Activated naive CD4-positive, alpha-beta T cell (primary cell): ENCODE data around the gene AIF1.

Experiments used
- DNase-seq, 4 experiments: peaks; one replicate each; lab custom pipeline; 2025; lab: John Stamatoyannopoulos, UW

The AIF1 gene

DNA sequence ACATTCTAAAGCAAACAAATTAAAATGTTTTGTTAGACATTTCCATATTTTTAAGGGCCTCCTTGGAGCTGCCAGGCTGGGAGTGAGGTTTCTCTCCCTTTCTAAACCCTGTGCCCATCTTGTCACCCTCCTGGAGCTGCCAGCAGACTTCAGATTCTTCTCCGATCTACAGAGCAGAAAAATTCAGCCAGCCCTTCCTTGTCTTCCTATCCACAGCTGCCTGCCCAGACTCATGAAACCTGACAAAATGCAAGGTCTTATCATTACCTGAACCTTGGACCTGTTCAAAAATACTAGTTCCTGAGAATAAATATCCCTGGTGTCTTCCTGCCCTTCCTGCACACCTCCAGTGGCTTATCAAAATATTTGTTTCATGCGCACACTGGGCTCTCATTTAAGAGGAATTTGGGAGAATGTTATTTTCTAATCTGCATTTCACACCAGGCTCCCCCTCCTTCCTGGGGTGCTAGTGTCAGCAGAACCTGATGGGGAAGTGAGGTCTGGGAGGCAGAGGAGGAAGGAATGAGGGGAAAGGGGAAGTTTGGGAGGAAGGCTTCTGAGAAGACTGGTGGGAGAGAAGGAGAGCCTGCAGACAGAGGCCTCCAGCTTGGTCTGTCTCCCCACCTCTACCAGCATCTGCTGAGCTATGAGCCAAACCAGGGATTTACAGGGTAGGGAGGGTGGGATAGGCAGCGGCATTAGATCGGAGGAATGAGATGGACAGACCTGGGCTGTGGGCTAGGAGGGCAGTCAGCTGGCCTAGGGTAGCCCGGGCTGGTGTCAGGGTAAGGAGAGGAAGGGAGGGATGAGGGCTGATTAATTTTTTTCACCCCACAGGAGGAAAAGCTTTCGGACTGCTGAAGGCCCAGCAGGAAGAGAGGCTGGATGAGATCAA is at the start of gene AIF1:
Gene AIF1 (plus strand): TSS at position 551 of the 895 bp plus-strand sequence. CDS start 96 bp downstream, at position 647.
- no peak for DNase-seq

DNA sequence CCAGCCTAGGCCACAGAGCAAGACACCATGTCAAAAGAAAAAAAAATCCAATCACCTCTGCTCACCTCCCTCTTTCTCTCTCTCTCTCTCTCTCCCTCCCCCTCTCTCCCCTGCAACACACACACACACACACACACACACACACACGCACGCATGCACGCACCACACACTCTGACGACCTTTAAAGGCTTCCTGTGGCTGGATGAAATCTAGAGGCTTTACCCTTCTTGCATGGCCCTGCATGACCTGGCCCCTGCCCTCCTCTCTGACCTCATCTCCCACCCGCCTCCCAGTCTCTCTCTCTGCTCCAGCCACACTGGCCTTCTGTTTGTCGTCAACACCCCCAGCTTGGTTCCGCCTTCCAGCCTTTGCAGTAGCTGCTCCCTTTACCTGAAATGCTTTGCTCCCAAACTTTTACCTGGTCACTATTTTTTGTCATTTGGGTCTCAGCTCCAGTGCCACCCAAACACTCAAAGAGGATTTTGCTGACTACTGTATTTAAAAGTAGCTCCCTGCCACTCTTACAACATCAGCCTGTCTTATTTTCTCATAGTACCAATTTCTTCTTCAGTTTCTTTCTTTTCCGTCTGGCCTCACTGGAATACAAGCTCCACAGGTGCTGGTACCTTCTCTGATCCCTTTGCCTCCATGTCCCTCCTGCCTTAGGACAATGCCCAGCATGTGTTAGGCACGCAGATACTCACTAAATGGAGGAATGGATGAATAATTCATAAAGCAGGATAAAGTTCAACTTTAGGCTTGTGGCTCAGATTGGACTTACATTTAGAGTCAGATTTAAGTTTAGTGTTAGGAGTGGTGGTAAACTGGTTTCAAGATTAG is 47.3 kb upstream of the AIF1 start:
- DNase-seq = no peak

DNA sequence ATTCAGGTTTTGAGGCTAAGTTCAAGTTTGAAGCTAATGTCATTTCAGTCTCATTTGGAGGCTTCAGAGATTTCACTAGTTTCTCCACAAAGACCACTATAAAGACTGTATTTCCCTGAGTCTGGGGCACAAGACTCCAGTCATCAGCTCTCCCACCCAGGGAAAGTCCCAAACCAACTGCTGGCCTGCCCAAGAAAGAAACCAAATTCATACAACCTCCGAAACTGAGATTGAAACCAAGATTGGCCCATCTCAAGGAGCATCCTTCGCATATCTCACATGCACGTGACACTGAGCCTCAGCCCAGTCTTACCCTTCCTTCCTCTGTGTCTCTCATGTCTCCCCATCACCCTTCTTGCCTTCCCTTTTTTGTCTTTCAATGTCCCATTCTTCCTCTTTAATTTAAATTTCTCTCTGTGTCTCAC is 46.5 kb upstream of the AIF1 start:
- no peak for DNase-seq

DNA sequence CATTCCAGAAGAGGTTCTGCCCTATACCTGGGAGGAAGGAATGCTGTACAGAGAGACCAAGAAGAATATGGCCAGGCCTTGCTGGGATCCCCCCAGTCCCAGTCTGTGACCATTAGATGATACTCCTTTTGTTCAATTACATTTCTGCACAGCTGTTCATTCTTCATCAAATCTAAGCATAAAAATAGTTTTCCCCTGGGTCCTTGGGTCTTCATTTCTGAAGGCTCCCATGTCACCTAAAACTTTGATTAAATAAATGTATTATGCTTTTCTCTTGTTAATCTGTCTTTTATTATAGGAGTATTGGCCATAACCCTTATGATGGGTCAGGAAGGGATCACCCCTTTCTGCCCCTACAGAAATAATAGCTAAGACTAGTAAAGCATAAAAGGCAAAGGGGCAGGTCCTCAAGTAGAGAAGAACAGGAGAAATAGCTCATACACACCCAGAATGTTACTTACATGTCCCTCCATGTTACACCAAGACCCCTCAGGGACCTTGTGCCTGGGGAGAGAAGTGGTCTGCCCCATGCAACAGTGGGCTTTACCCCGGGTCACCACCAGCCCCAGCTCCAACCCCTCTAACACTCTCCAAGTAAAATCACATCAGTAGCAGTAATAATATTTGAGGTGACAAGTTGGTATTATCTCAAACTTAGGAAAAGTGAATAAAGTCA is 45.0 kb upstream of the AIF1 start:
- DNase-seq = no peak

DNA sequence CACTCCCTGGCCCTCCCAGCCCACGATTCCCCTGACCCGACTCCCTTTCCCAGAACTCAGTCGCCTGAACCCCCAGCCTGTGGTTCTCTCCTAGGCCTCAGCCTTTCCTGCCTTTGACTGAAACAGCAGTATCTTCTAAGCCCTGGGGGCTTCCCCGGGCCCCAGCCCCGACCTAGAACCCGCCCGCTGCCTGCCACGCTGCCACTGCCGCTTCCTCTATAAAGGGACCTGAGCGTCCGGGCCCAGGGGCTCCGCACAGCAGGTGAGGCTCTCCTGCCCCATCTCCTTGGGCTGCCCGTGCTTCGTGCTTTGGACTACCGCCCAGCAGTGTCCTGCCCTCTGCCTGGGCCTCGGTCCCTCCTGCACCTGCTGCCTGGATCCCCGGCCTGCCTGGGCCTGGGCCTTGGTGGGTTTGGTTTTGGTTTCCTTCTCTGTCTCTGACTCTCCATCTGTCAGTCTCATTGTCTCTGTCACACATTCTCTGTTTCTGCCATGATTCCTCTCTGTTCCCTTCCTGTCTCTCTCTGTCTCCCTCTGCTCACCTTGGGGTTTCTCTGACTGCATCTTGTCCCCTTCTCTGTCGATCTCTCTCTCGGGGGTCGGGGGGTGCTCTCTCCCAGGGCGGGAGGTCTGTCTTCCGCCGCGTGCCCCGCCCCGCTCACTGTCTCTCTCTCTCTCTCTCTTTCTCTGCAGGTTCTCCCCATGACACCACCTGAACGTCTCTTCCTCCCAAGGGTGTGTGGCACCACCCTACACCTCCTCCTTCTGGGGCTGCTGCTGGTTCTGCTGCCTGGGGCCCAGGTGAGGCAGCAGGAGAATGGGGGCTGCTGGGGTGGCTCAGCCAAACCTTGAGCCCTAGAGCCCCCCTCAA is 42.8 kb upstream of the AIF1 start, which contains the start of gene LTA:
Gene LTA (plus strand): TSS at position 249 of the 871 bp plus-strand sequence. CDS start 454 bp downstream, at position 703.
- DNase-seq = peak; percentile 35 to 67 (median 51)

DNA sequence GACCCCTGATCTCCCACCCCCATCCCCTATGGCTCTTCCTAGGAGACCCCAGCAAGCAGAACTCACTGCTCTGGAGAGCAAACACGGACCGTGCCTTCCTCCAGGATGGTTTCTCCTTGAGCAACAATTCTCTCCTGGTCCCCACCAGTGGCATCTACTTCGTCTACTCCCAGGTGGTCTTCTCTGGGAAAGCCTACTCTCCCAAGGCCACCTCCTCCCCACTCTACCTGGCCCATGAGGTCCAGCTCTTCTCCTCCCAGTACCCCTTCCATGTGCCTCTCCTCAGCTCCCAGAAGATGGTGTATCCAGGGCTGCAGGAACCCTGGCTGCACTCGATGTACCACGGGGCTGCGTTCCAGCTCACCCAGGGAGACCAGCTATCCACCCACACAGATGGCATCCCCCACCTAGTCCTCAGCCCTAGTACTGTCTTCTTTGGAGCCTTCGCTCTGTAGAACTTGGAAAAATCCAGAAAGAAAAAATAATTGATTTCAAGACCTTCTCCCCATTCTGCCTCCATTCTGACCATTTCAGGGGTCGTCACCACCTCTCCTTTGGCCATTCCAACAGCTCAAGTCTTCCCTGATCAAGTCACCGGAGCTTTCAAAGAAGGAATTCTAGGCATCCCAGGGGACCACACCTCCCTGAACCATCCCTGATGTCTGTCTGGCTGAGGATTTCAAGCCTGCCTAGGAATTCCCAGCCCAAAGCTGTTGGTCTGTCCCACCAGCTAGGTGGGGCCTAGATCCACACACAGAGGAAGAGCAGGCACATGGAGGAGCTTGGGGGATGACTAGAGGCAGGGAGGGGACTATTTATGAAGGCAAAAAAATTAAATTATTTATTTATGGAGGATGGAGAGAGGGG is 41.6 kb upstream of the AIF1 start:
- DNase-seq = no peak

DNA sequence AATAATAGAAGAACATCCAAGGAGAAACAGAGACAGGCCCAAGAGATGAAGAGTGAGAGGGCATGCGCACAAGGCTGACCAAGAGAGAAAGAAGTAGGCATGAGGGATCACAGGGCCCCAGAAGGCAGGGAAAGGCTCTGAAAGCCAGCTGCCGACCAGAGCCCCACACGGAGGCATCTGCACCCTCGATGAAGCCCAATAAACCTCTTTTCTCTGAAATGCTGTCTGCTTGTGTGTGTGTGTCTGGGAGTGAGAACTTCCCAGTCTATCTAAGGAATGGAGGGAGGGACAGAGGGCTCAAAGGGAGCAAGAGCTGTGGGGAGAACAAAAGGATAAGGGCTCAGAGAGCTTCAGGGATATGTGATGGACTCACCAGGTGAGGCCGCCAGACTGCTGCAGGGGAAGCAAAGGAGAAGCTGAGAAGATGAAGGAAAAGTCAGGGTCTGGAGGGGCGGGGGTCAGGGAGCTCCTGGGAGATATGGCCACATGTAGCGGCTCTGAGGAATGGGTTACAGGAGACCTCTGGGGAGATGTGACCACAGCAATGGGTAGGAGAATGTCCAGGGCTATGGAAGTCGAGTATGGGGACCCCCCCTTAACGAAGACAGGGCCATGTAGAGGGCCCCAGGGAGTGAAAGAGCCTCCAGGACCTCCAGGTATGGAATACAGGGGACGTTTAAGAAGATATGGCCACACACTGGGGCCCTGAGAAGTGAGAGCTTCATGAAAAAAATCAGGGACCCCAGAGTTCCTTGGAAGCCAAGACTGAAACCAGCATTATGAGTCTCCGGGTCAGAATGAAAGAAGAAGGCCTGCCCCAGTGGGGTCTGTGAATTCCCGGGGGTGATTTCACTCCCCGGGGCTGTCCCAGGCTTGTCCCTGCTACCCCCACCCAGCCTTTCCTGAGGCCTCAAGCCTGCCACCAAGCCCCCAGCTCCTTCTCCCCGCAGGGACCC is 40.6 kb upstream of the AIF1 start:
- DNase-seq = no peak

DNA sequence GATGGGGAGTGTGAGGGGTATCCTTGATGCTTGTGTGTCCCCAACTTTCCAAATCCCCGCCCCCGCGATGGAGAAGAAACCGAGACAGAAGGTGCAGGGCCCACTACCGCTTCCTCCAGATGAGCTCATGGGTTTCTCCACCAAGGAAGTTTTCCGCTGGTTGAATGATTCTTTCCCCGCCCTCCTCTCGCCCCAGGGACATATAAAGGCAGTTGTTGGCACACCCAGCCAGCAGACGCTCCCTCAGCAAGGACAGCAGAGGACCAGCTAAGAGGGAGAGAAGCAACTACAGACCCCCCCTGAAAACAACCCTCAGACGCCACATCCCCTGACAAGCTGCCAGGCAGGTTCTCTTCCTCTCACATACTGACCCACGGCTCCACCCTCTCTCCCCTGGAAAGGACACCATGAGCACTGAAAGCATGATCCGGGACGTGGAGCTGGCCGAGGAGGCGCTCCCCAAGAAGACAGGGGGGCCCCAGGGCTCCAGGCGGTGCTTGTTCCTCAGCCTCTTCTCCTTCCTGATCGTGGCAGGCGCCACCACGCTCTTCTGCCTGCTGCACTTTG is 39.6 kb upstream of the AIF1 start, which contains the start of gene TNF:
Gene TNF (plus strand): TSS at position 231 of the 567 bp plus-strand sequence. CDS start 177 bp downstream, at position 408.
- DNase-seq = peak in 2 of 4 experiments; percentile 29 to 41

DNA sequence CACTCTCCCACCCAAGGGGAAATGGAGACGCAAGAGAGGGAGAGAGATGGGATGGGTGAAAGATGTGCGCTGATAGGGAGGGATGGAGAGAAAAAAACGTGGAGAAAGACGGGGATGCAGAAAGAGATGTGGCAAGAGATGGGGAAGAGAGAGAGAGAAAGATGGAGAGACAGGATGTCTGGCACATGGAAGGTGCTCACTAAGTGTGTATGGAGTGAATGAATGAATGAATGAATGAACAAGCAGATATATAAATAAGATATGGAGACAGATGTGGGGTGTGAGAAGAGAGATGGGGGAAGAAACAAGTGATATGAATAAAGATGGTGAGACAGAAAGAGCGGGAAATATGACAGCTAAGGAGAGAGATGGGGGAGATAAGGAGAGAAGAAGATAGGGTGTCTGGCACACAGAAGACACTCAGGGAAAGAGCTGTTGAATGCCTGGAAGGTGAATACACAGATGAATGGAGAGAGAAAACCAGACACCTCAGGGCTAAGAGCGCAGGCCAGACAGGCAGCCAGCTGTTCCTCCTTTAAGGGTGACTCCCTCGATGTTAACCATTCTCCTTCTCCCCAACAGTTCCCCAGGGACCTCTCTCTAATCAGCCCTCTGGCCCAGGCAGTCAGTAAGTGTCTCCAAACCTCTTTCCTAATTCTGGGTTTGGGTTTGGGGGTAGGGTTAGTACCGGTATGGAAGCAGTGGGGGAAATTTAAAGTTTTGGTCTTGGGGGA is 38.9 kb upstream of the AIF1 start:
- DNase-seq = no peak

DNA sequence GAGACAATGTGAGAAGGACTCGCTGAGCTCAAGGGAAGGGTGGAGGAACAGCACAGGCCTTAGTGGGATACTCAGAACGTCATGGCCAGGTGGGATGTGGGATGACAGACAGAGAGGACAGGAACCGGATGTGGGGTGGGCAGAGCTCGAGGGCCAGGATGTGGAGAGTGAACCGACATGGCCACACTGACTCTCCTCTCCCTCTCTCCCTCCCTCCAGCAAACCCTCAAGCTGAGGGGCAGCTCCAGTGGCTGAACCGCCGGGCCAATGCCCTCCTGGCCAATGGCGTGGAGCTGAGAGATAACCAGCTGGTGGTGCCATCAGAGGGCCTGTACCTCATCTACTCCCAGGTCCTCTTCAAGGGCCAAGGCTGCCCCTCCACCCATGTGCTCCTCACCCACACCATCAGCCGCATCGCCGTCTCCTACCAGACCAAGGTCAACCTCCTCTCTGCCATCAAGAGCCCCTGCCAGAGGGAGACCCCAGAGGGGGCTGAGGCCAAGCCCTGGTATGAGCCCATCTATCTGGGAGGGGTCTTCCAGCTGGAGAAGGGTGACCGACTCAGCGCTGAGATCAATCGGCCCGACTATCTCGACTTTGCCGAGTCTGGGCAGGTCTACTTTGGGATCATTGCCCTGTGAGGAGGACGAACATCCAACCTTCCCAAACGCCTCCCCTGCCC is 38.0 kb upstream of the AIF1 start:
- no peak for DNase-seq

DNA sequence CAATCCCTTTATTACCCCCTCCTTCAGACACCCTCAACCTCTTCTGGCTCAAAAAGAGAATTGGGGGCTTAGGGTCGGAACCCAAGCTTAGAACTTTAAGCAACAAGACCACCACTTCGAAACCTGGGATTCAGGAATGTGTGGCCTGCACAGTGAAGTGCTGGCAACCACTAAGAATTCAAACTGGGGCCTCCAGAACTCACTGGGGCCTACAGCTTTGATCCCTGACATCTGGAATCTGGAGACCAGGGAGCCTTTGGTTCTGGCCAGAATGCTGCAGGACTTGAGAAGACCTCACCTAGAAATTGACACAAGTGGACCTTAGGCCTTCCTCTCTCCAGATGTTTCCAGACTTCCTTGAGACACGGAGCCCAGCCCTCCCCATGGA is 37.5 kb upstream of the AIF1 start:
- no peak for DNase-seq

DNA sequence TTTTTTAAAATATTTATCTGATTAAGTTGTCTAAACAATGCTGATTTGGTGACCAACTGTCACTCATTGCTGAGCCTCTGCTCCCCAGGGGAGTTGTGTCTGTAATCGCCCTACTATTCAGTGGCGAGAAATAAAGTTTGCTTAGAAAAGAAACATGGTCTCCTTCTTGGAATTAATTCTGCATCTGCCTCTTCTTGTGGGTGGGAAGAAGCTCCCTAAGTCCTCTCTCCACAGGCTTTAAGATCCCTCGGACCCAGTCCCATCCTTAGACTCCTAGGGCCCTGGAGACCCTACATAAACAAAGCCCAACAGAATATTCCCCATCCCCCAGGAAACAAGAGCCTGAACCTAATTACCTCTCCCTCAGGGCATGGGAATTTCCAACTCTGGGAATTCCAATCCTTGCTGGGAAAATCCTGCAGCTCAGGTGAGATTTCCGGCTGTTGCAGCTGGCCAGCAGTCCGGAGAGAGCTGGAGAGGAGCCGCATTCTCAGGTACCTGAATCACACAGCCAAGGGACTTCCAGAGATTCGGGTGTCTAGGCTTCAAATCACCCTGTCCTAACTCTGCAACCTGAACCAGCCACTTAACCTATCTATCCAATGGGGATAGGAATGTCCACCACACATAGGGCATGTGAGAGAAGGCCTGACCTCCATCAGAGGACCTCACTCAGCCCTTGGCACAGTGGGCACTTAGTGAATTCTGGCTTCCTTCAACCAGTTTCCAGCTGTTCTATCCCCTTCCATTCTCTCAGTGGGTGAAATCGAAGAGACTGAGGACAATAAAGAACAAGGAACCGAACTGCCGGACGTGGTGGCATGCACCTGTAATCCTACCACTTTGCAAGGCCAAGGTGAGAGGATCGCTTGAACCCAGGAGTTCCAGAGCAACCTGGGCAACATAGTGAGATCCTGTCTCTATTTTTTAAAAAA is 36.6 kb upstream of the AIF1 start:
- no peak for DNase-seq

DNA sequence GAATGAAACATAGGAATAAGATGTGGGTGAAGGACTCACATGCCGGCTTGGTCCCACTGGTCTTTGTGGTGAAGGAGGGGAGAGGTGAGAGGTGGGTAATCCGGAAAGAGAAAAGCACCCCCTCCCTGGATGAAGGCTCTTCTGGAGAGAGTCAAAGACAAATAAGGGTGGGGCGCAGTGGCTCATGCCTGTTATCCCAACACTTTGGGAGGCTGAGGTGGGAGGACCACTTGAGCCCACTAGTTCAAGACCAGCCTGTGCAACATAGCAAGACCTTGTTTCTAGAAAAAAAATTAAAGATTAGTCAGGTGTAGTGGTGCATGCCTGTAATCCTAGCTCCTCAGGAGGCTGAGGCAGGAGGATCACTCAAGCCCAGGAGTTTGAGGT is 35.9 kb upstream of the AIF1 start:
- no peak for DNase-seq

DNA sequence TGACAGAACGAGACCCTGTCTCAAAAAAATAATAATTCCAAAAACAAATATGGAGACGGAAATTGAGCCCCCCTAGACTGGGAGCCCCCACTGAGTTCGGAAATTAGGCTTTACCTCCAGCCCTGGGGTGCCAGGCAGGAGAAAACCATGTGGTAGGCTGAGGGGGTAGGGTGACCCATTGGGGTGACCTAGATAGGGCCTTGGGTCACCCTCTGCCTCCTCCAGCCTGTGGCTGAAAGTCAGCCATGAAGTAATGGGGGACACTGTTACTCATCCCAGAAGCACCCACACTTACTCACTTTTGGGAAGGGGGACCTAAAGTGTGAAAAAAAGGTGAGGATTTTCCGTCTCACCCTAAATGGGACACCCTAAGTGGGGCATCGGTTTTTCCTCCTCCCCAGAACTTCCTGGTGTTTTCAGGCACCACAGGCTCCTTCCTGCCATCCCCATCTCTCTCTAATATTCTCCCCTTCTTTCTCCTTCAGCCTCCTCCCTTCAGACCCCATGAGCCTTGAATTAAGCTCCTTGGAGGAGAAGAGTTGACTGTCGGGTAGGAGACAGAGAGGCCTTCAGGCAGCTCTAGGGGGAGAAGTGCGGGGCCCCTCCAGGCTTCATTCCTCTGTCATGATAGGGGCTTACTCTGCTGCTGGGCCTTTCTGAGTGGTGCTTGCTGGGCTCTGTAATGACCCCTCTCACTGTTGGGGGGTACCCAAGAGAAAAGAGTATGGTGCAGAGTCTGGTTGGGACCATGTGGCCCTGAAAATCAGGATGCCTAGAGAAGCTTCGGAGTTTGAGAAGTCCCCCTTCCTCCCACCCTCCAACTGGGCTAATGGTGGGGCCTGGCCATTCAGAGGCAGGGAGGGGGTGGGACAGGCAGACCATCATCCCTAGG is 35.2 kb upstream of the AIF1 start:
- no peak for DNase-seq

DNA sequence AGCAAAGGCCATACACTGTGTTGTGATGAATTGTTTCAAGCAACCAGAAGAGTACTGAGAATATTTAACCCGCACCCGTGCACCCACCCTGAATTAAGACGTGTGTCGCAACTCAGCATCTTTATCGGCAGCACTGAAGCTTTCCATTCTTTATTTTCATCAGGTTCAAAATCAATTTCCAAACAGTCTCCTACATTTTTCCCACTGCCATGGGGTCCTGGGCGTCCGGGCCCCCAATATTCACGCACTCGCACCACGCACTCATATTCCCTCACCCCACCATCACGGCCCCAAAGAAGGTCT is 34.6 kb upstream of the AIF1 start:
- DNase-seq = no peak
